SK-N-SH treated with all-trans-retinoic acid at 6 μM for 48 hours (cell line): ENCODE measurements around the gene MORF4L1.
"Not testable (repeated sequence)": the region's sequence is repeated elsewhere in the genome, so short reads cannot be mapped to it uniquely, and the experiment has no call there.

Source experiments
- ATAC-seq: fragments of 200-7000 bp; cut with Tn5 transposase; 3 replicates; pipeline ENCODE4 v1.9.1; 2020; ENCODE audit warnings: mild to moderate bottlenecking, moderate library complexity
- ARNTL ChIP-seq: fragments of 450-650 bp; formaldehyde crosslinking; IDR thresholded peaks from 2 replicates; pipeline ENCODE4 v1.5.0; 2020; ENCODE audit warnings: low read depth, mild to moderate bottlenecking, moderate library complexity, borderline replicate concordance
- BACH2 ChIP-seq: fragments of 250-450 bp; sonication (Bioruptor Pico); IDR thresholded peaks from 2 replicates; pipeline ENCODE4 v1.9.0; 2021; ENCODE audit warnings: mild to moderate bottlenecking, borderline replicate concordance
- CSDC2 ChIP-seq: fragments of 250-450 bp; sonication (Bioruptor Pico); IDR thresholded peaks from 2 replicates; pipeline ENCODE4 v1.5.0; 2020; ENCODE audit warnings: mild to moderate bottlenecking, moderate library complexity
- CSRNP3 ChIP-seq: fragments of 250-450 bp; sonication (Bioruptor Pico); IDR thresholded peaks from 2 replicates; pipeline ENCODE4 v1.5.1; 2021; ENCODE audit warnings: mild to moderate bottlenecking, moderate library complexity
- ESRRG ChIP-seq: fragments of 250-450 bp; sonication (Bioruptor Pico); IDR thresholded peaks from 2 replicates; pipeline ENCODE4 v1.6.1; 2021; ENCODE audit warnings: mild to moderate bottlenecking
- GLIS3 ChIP-seq: fragments of 250-450 bp; sonication (Bioruptor Pico); IDR thresholded peaks from 2 replicates; pipeline ENCODE4 v1.5.0; 2020; ENCODE audit warnings: mild to moderate bottlenecking, moderate library complexity
- ISL1 ChIP-seq: fragments of 250-450 bp; sonication (Bioruptor Pico); IDR thresholded peaks from 2 replicates; pipeline ENCODE4 v2.1.2; 2022; ENCODE audit warnings: mild to moderate bottlenecking, moderate library complexity
- OSR1 ChIP-seq: fragments of 250-450 bp; sonication (Bioruptor Pico); IDR thresholded peaks from 2 replicates; pipeline ENCODE4 v1.8.0; 2022; ENCODE audit warnings: moderate library complexity, mild to moderate bottlenecking, inconsistent platforms
- PPARA ChIP-seq: fragments of 250-450 bp; sonication (Bioruptor Pico); IDR thresholded peaks from 2 replicates; pipeline ENCODE4 v1.5.0; 2020; ENCODE audit warnings: mild to moderate bottlenecking, borderline replicate concordance
- SNAI2 ChIP-seq: fragments of 250-450 bp; sonication (Bioruptor Pico); IDR thresholded peaks from 2 replicates; pipeline ENCODE4 v1.5.0; 2020; ENCODE audit warnings: mild to moderate bottlenecking, moderate library complexity
- TCF4 ChIP-seq: fragments of 250-450 bp; sonication (Bioruptor Pico); IDR thresholded peaks from 2 replicates; pipeline ENCODE4 v1.8.0; 2021; ENCODE audit warnings: mild to moderate bottlenecking, moderate library complexity, borderline replicate concordance
- TOX ChIP-seq: fragments of 250-450 bp; sonication (Bioruptor Pico); IDR thresholded peaks from 2 replicates; pipeline ENCODE4 v1.8.0; 2021; ENCODE audit warnings: mild to moderate bottlenecking, moderate library complexity, borderline replicate concordance
- TSHZ2 ChIP-seq: fragments of 250-450 bp; sonication (Bioruptor Pico); IDR thresholded peaks from 2 replicates; pipeline ENCODE4 v1.5.0; 2020; ENCODE audit warnings: mild to moderate bottlenecking, moderate library complexity
- ZC3H10 ChIP-seq: fragments of 250-450 bp; sonication (Bioruptor Pico); IDR thresholded peaks from 2 replicates; pipeline ENCODE4 v1.5.1; 2021; ENCODE audit warnings: mild to moderate bottlenecking, moderate library complexity
- ZFP3 ChIP-seq: fragments of 250-450 bp; sonication (Bioruptor Pico); IDR thresholded peaks from 2 replicates; pipeline ENCODE4 v1.5.0; 2020; ENCODE audit warnings: mild to moderate bottlenecking, moderate library complexity
- ZNF565 ChIP-seq: fragments of 450-650 bp; formaldehyde crosslinking; conservative IDR thresholded peaks from 2 replicates; pipeline ENCODE4 v1.5.0; 2020; ENCODE audit warnings: low read depth, mild to moderate bottlenecking, moderate library complexity
- ZNF70 ChIP-seq: fragments of 450-650 bp; formaldehyde crosslinking; IDR thresholded peaks from 2 replicates; pipeline ENCODE4 v1.5.0; 2020; ENCODE audit warnings: mild to moderate bottlenecking, moderate library complexity
- ZNF8 ChIP-seq: fragments of 450-650 bp; formaldehyde crosslinking; IDR thresholded peaks from 2 replicates; pipeline ENCODE4 v1.5.0; 2020; ENCODE audit warnings: mild to moderate bottlenecking, moderate library complexity
- TF ChIP-seq, protein P1 (sequence below): fragments of 250-450 bp; sonication (Bioruptor Pico); IDR thresholded peaks from 2 replicates; pipeline ENCODE4 v1.8.0; 2021; ENCODE audit warnings: low read depth, mild to moderate bottlenecking, moderate library complexity, borderline replicate concordance
- TF ChIP-seq, protein P2 (sequence below): fragments of 250-450 bp; sonication (Bioruptor Pico); IDR thresholded peaks from 2 replicates; pipeline ENCODE4 v1.5.1; 2020; ENCODE audit warnings: low read depth, mild to moderate bottlenecking, moderate library complexity

The MORF4L1 gene

DNA sequence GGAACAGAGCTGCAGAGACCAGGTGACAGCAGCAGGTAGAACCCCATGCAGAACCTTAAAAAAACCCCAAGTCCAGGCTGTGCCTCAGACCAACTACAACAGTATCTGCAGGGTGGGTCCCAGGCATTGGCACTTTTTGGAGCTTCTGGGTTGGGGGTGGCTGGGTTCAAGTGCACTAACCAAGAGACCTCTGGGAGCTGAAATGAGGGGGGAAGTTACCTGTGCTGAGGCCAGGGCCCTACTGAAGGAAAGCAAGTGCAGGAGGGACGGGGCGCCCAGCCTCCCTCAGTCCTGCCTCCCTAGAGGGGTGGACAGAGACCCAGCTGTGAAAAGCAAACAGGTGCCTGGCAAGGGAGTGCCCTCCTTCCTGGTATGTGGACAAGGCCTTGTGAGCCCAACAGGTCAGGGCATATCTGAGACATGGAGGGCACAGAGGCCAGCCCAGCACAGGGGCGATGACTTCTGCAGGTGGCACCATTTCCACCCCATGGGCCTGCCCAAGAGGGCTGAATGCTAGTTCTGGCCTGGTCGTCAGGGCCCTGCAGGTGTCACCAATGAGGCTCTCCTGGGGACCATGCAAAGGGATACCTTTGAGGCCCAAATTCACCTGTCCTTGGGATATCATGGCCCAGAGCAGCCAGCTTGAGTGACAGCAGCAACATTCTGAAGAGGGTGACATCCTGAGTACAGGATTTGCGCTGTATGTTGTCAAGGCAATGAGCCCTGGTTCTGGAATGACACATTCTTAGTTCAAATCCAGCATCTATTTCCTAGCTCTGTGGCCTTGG, 53.5 kb downstream of the MORF4L1 start:
- no peak for ATAC-seq
- TF ChIP-seq TCF4 (CRISPR knock-in tag) (no peak), OSR1 (CRISPR knock-in tag) (no peak), TSHZ2 (no peak), ZC3H10 (CRISPR knock-in tag) (no peak), ISL1 (CRISPR knock-in tag) (no peak), TOX (no peak)

- no peak for TF ChIP-seq OSR1 (CRISPR knock-in tag)
- TF ChIP-seq SNAI2 (CRISPR knock-in tag), result no peak
- no peak for TF ChIP-seq PPARA
- TF ChIP-seq ESRRG, result no peak
- TF ChIP-seq TOX, result no peak
- TF ChIP-seq ARNTL (CRISPR knock-in tag), result no peak
- TF ChIP-seq BACH2 (CRISPR knock-in tag), result no peak
- no peak for TF ChIP-seq ZNF70
- TF ChIP-seq, protein P1, sequence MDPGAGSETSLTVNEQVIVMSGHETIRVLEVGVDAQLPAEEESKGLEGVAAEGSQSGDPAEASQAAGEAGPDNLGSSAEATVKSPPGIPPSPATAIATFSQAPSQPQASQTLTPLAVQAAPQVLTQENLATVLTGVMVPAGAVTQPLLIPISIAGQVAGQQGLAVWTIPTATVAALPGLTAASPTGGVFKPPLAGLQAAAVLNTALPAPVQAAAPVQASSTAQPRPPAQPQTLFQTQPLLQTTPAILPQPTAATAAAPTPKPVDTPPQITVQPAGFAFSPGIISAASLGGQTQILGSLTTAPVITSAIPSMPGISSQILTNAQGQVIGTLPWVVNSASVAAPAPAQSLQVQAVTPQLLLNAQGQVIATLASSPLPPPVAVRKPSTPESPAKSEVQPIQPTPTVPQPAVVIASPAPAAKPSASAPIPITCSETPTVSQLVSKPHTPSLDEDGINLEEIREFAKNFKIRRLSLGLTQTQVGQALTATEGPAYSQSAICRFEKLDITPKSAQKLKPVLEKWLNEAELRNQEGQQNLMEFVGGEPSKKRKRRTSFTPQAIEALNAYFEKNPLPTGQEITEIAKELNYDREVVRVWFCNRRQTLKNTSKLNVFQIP (CRISPR knock-in tag), result no peak
- TF ChIP-seq ZNF565, result no peak
- TF ChIP-seq CSRNP3 (CRISPR knock-in tag), result no peak
- no peak for TF ChIP-seq ZNF8
- no peak for TF ChIP-seq GLIS3 (CRISPR knock-in tag)
- TF ChIP-seq, protein P2, sequence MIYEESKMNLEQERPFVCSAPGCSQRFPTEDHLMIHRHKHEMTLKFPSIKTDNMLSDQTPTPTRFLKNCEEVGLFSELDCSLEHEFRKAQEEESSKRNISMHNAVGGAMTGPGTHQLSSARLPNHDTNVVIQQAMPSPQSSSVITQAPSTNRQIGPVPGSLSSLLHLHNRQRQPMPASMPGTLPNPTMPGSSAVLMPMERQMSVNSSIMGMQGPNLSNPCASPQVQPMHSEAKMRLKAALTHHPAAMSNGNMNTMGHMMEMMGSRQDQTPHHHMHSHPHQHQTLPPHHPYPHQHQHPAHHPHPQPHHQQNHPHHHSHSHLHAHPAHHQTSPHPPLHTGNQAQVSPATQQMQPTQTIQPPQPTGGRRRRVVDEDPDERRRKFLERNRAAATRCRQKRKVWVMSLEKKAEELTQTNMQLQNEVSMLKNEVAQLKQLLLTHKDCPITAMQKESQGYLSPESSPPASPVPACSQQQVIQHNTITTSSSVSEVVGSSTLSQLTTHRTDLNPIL, result no peak
- TF ChIP-seq ZFP3 (CRISPR knock-in tag), result no peak
- no peak for TF ChIP-seq ZC3H10 (CRISPR knock-in tag)
- TF ChIP-seq CSDC2 (CRISPR knock-in tag), result no peak
- ATAC-seq, result no peak
Observed at GRCh38 chr15:78927077-78927790, 54.5 kb downstream of the MORF4L1 start.

DNA sequence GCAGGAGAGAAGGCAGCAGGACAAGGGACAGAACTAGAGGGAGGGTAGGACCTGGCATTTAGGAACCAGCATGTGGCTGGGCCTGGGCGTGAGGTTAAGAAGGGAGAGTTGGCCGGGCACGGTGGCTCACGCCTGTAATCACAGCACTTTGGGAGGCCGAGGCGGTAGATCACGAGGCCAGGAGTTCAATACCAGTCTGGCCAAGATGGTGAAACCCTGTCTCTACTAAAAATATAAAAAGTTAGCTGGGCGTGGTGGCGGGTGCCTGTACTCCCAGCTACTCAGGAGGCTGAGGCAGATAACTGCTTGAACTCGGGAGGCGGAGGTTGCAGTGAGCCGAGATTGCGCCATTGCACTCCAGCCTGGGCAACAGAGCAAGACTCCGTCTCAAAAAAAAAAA, 55.5 kb downstream of the MORF4L1 start:
- ATAC-seq, result not testable (repeated sequence)

- TF ChIP-seq ZC3H10 (CRISPR knock-in tag) (no peak), ISL1 (CRISPR knock-in tag) (no peak)
- no peak for ATAC-seq
Observed at GRCh38 chr15:78928616-78929093, 56.0 kb downstream of the MORF4L1 start.
